GM12878 (cell line): ENCODE results near the gene GH2. TPM values are rescaled to one million over a fixed set of nuclear protein-coding genes. Genes with fewer than 3 reads are reported as not detected.

Experiments
- ATF3 ChIP-seq: IDR thresholded peaks from 2 replicates; pipeline ENCODE4 v1.6.1; 2011; ENCODE audit warnings: low read depth, mild to moderate bottlenecking, low read length, moderate library complexity, borderline replicate concordance; ENCODE audit errors: extremely low read depth
- CBX5 ChIP-seq: sonication (generic); IDR thresholded peaks from 2 replicates; pipeline ENCODE4 v1.6.1; 2016; ENCODE audit warnings: low read depth, moderate library complexity, mild to moderate bottlenecking, inconsistent platforms
- CTCF ChIP-seq, 3 experiments: IDR thresholded peaks in 2 of 3; conservative IDR thresholded peaks in 1 of 3; 2 replicates each; pipeline ENCODE4 v1.5.1; 2011; ENCODE audit warnings: low read depth in 3 of 3, low read length in 3 of 3, mild to moderate bottlenecking in 3 of 3, control low read depth in 2 of 3, moderate library complexity in 2 of 3, inconsistent platforms in 1 of 3, mixed read lengths in 1 of 3; ENCODE audit not compliant: control insufficient read depth in 2 of 3, insufficient read depth in 1 of 3; ENCODE audit errors: extremely low read depth in 1 of 3
- IRF3 ChIP-seq: fragments of 450-650 bp; IDR thresholded peaks from 2 replicates; pipeline ENCODE4 v1.6.1; 2014; ENCODE audit warnings: mild to moderate bottlenecking
- KDM1A ChIP-seq: fragments of 200-600 bp; sonication (generic); IDR thresholded peaks from 2 replicates; pipeline ENCODE4 v1.6.1; 2016; ENCODE audit warnings: borderline replicate concordance
- NR2C2 ChIP-seq: IDR thresholded peaks from 2 replicates; pipeline ENCODE4 v1.6.1; 2011; ENCODE audit warnings: borderline replicate concordance, low read depth; ENCODE audit not compliant: control insufficient read depth, insufficient read length
- RCOR1 ChIP-seq: conservative IDR thresholded peaks from 2 replicates; pipeline ENCODE4 v1.6.1; 2012; ENCODE audit warnings: low read depth, low read length, improper control_type of control experiment
- RUNX3 ChIP-seq: IDR thresholded peaks from 2 replicates; pipeline ENCODE4 v1.6.1; 2012; ENCODE audit warnings: low read length, inconsistent platforms
- SP1 ChIP-seq: IDR thresholded peaks from one replicate; pipeline ENCODE4 v1.6.1; 2011; ENCODE audit warnings: low read depth, low read length
- SRF ChIP-seq, 2 experiments: IDR thresholded peaks; 2 replicates each; pipeline ENCODE4 v1.6.1; 2011; ENCODE audit warnings: low read depth in 2 of 2, low read length in 2 of 2, mild to moderate bottlenecking in 1 of 2, moderate library complexity in 1 of 2
- TAF1 ChIP-seq: IDR thresholded peaks from 2 replicates; pipeline ENCODE4 v1.6.1; 2011; ENCODE audit warnings: mild to moderate bottlenecking, low read depth, low read length, borderline replicate concordance
- USF2 ChIP-seq: IDR thresholded peaks from 2 replicates; pipeline ENCODE4 v1.6.1; 2011; ENCODE audit warnings: low read depth, low read length, improper control_type of control experiment, borderline replicate concordance
- ZBTB33 ChIP-seq: fragments of 450-650 bp; IDR thresholded peaks from 2 replicates; pipeline ENCODE4 v1.6.1; 2017; ENCODE audit warnings: mild to moderate bottlenecking
- ZBTB4 ChIP-seq: fragments of 450-650 bp; formaldehyde crosslinking; IDR thresholded peaks from 2 replicates; pipeline ENCODE4 v1.4.0; 2022; ENCODE audit warnings: mild to moderate bottlenecking, moderate library complexity
- ZNF622 ChIP-seq: fragments of 450-650 bp; IDR thresholded peaks from 2 replicates; pipeline ENCODE4 v1.6.1; 2017; ENCODE audit warnings: mild to moderate bottlenecking, inconsistent platforms
- ZSCAN29 ChIP-seq: fragments of 450-650 bp; IDR thresholded peaks from 2 replicates; pipeline ENCODE4 v1.6.1; 2017; ENCODE audit warnings: mild to moderate bottlenecking, moderate library complexity
- polyA plus RNA-seq, 11 experiments: library from polyadenylated mRNA; depleted of rRNA in 4 of 11; unstranded in 6 of 11; stranded (reverse) in 5 of 11; fragments of >200 nt; fragmentation: Nextera tagmentation in 4 of 11; fragmentation: Illumina TruSeq in 1 of 11; extraction: Ambion mirVana in 4 of 11; extraction: Trizol in 1 of 11; gene quantifications; 1 replicate in 1 of 11; 2 replicates in 10 of 11; pipeline versions ENCODE4 v1.2.1 to v1.2.3, GENCODE V29; 2011 to 2016; ENCODE audit warnings: inconsistent platforms in 2 of 11, missing spikeins in 2 of 11, low read depth in 1 of 11
- total RNA-seq, 4 experiments: library from RNA; depleted of rRNA in 3 of 4; stranded (reverse); fragments of >200 nt in 3 of 4; fragmentation: Illumina TruSeq in 1 of 4; extraction: Trizol in 1 of 4; gene quantifications; 2 replicates each; pipeline versions ENCODE4 v1.2.1 to v1.2.3, GENCODE V29; 2013 to 2021

The GH2 gene
- total and polyA plus RNA-seq, 10 of the 15 experiments (the other 5 are each of a cell fraction or from before 2014, with no cell fraction given), result not detected

- TF ChIP-seq CBX5 (no peak), ZNF622 (no peak), NR2C2 (no peak), TAF1 (no peak), ATF3 (no peak), RCOR1 (no peak), SP1 (no peak), IRF3 (no peak), USF2 (no peak), ZBTB4 (CRISPR knock-in tag) (no peak), RUNX3 (peak; percentile 18; the same call in 1 of the 2 replicates), ZSCAN29 (no peak), ZBTB33 (no peak), SRF (IDR thresholded peaks at IDR 0.05; ENCODE audit: low read depth in 2 of 2, low read length in 2 of 2) (no peak), KDM1A (no peak), CTCF (IDR thresholded peaks at IDR 0.05 in 2 of 3, conservative IDR thresholded peaks at IDR 0.05 in 1 of 3; ENCODE audit: control insufficient read depth in 2 of 3, extremely low read depth in 1 of 3, insufficient read depth in 1 of 3, low read depth in 3 of 3, low read length in 3 of 3) (peak; percentile 69 to 84 (median 72))
Measured at GRCh38 chr17:63881935-63882601, at the start of gene GH2 (continued).
